Colonic mucosa (tissue), 4 donors: ENCODE measurements around the gene TRMT112. TPM values are rescaled to one million over a fixed set of nuclear protein-coding genes. Genes with fewer than 3 reads are reported as not detected.
A peak's percentile ranks its signal among the peaks of the same experiment; 100 is the strongest.

ENCODE experiments used
- DNase-seq: peaks from one replicate; pipeline ENCODE4 v3.0.0-alpha.2; 2020
- H3K27ac ChIP-seq: fragments of 200-600 bp; one replicate; pipeline ENCODE4 v1.8.0; 2021
- H3K27me3 ChIP-seq: fragments of 200-600 bp; one replicate; pipeline ENCODE4 v1.8.0; 2021
- H3K36me3 ChIP-seq: fragments of 200-600 bp; one replicate; pipeline ENCODE4 v1.8.0; 2021
- H3K4me1 ChIP-seq: fragments of 200-600 bp; one replicate; pipeline ENCODE4 v1.8.0; 2021; ENCODE audit warnings: mild to moderate bottlenecking
- H3K4me3 ChIP-seq: fragments of 200-600 bp; one replicate; pipeline ENCODE4 v1.8.0; 2021
- H3K9ac ChIP-seq, 2 donors: one replicate each; pipeline ENCODE4 v1.7.0; 2013; ENCODE audit warnings: control low read depth in 2 of 2, low read depth in 2 of 2, low read length in 2 of 2
- H3K9me3 ChIP-seq: fragments of 200-600 bp; one replicate; pipeline ENCODE4 v1.8.0; 2021
- CTCF ChIP-seq: fragments of 200-600 bp; IDR thresholded peaks from one replicate; pipeline ENCODE4 v1.8.0; 2022; ENCODE audit warnings: antibody characterized with exemption, mild to moderate bottlenecking
- intact Hi-C: fragments of 100-400 bp; cut with DNase I; formaldehyde crosslinking; loops from one replicate; pipeline ENCODE4 v1.14.1; 2022
- total RNA-seq, 2 donors: library from RNA; stranded (reverse); fragmentation: NEBNext Ultra II Directional in 1 of 2; extraction: Animal tissue kit (Norgen Biotek cat#: 25700) in 1 of 2; gene quantifications; one replicate each; pipeline ENCODE4 v1.2.1, GENCODE V29; 2021
- donor health status: healthy.
- donor health status: DM: no; HTN: no; CAD: no.
- donor health status: DM: no; HTN: no; CAD: no.

Gene TRMT112
- total RNA-seq, 2 donors from 2014 or later, result 75.9 to 184 TPM

GRCh38 chr11:64339286-64339685, 21.9 kb upstream of the TRMT112 start:
- Histone ChIP-seq H3K27ac (no peak overlapping the region), H3K36me3 (no peaks in the 10 kb centered on the region), H3K9me3 (no peaks in the 10 kb centered on the region), H3K27me3 (no peaks in the 10 kb centered on the region), H3K4me1 (peaks cover 11% of the 10 kb centered on the region), H3K4me3 (no peak overlapping the region), H3K9ac (peak overlapping the region in 1 of 2 donors; percentile 48)
- no peak for DNase-seq
- intact Hi-C loops, result no loop called here
- TF ChIP-seq CTCF, result no peak

GRCh38 chr11:64338716-64339115, 21.4 kb upstream of the TRMT112 start:
- no peak for TF ChIP-seq CTCF
- Histone ChIP-seq H3K27me3 (no peaks in the 10 kb centered on the region), H3K9me3 (no peaks in the 10 kb centered on the region), H3K9ac (no peak overlapping the region), H3K4me3 (no peak overlapping the region), H3K36me3 (no peaks in the 10 kb centered on the region), H3K27ac (no peak overlapping the region), H3K4me1 (peaks cover 11% of the 10 kb centered on the region)
- no peak for DNase-seq
- intact Hi-C loops, result no loop called here

GRCh38 chr11:64337538-64338249, 20.3 kb upstream of the TRMT112 start:
- intact Hi-C loops, result no loop called here
- H3K9me3 ChIP-seq, result no peaks in the 10 kb centered on the region
- TF ChIP-seq CTCF, result no peak
- H3K36me3 ChIP-seq, result no peaks in the 10 kb centered on the region
- no peaks in the 10 kb centered on the region for H3K27me3 ChIP-seq
- no peak overlapping the region for H3K27ac ChIP-seq
- H3K9ac ChIP-seq, result no peak overlapping the region
- DNase-seq, result no peak
- H3K4me1 ChIP-seq, result peaks cover 11% of the 10 kb centered on the region
- no peak overlapping the region for H3K4me3 ChIP-seq

GRCh38 chr11:64334764-64335735, 17.7 kb upstream of the TRMT112 start:
- Histone ChIP-seq H3K27ac (peak overlapping the region; percentile 53), H3K9me3 (no peaks in the 10 kb centered on the region), H3K27me3 (no peaks in the 10 kb centered on the region), H3K36me3 (no peaks in the 10 kb centered on the region), H3K4me1 (peaks cover 13% of the 10 kb centered on the region), H3K4me3 (no peak overlapping the region), H3K9ac (peak overlapping the region in 1 of 2 donors; percentile 51)
- peak; percentile 80 for DNase-seq
- intact Hi-C loops, result no loop called here
- TF ChIP-seq CTCF, result no peak

- intact Hi-C loops, result no loop called here
- Histone ChIP-seq H3K9me3 (no peaks in the 10 kb centered on the region), H3K4me3 (no peak overlapping the region), H3K9ac (no peak overlapping the region), H3K4me1 (peaks cover 19% of the 10 kb centered on the region), H3K36me3 (no peaks in the 10 kb centered on the region), H3K27me3 (no peaks in the 10 kb centered on the region), H3K27ac (no peak overlapping the region)
- no peak for TF ChIP-seq CTCF
- DNase-seq, result no peak
These were observed 16.2 kb upstream of the TRMT112 start for GRCh38 chr11:64333556-64333955.
